Measurements from ENCODE around the gene HLA-DQB2. TPM values are rescaled to one million over a fixed set of nuclear protein-coding genes. Genes with fewer than 3 reads are reported as not detected.

The HLA-DQB2 gene
- total RNA-seq, 1 experiment from 2014 or later = 0.42 TPM

GRCh38 chr6:32713241-32713640 lies 50.1 kb downstream of the HLA-DQB2 start (continued):
- no peak for TF ChIP-seq ZNF532 (CRISPR knock-in tag; IDR thresholded peaks at IDR 0.05; ENCODE audit: borderline replicate concordance)
- TF ChIP-seq, protein P1, sequence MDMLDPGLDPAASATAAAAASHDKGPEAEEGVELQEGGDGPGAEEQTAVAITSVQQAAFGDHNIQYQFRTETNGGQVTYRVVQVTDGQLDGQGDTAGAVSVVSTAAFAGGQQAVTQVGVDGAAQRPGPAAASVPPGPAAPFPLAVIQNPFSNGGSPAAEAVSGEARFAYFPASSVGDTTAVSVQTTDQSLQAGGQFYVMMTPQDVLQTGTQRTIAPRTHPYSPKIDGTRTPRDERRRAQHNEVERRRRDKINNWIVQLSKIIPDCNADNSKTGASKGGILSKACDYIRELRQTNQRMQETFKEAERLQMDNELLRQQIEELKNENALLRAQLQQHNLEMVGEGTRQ (CRISPR knock-in tag; IDR thresholded peaks at IDR 0.05) = no peak
- no peak for TF ChIP-seq MYBL2 (CRISPR knock-in tag; IDR thresholded peaks at IDR 0.05)
- no peak for TF ChIP-seq ESRRA (CRISPR knock-in tag; IDR thresholded peaks at IDR 0.05; ENCODE audit: borderline replicate concordance)
- no peak for TF ChIP-seq ZNF121 (CRISPR knock-in tag; IDR thresholded peaks at IDR 0.05)
- TF ChIP-seq, protein P2, sequence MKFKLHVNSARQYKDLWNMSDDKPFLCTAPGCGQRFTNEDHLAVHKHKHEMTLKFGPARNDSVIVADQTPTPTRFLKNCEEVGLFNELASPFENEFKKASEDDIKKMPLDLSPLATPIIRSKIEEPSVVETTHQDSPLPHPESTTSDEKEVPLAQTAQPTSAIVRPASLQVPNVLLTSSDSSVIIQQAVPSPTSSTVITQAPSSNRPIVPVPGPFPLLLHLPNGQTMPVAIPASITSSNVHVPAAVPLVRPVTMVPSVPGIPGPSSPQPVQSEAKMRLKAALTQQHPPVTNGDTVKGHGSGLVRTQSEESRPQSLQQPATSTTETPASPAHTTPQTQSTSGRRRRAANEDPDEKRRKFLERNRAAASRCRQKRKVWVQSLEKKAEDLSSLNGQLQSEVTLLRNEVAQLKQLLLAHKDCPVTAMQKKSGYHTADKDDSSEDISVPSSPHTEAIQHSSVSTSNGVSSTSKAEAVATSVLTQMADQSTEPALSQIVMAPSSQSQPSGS (CRISPR knock-in tag; IDR thresholded peaks at IDR 0.05; ENCODE audit: borderline replicate concordance, low read depth) = no peak
- TF ChIP-seq E2F5 (CRISPR knock-in tag; IDR thresholded peaks at IDR 0.05) = no peak
- TF ChIP-seq, protein P3, sequence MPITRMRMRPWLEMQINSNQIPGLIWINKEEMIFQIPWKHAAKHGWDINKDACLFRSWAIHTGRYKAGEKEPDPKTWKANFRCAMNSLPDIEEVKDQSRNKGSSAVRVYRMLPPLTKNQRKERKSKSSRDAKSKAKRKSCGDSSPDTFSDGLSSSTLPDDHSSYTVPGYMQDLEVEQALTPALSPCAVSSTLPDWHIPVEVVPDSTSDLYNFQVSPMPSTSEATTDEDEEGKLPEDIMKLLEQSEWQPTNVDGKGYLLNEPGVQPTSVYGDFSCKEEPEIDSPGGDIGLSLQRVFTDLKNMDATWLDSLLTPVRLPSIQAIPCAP (CRISPR knock-in tag; IDR thresholded peaks at IDR 0.05) = no peak
- TF ChIP-seq, protein P4, sequence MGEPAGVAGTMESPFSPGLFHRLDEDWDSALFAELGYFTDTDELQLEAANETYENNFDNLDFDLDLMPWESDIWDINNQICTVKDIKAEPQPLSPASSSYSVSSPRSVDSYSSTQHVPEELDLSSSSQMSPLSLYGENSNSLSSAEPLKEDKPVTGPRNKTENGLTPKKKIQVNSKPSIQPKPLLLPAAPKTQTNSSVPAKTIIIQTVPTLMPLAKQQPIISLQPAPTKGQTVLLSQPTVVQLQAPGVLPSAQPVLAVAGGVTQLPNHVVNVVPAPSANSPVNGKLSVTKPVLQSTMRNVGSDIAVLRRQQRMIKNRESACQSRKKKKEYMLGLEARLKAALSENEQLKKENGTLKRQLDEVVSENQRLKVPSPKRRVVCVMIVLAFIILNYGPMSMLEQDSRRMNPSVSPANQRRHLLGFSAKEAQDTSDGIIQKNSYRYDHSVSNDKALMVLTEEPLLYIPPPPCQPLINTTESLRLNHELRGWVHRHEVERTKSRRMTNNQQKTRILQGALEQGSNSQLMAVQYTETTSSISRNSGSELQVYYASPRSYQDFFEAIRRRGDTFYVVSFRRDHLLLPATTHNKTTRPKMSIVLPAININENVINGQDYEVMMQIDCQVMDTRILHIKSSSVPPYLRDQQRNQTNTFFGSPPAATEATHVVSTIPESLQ (CRISPR knock-in tag; IDR thresholded peaks at IDR 0.05) = no peak

GRCh38 chr6:32709625-32710024 lies 53.7 kb downstream of the HLA-DQB2 start:
- CTCF ChIA-PET = no interaction called here
- 0 out of 2 replicates have a peak, but pooled peaks cover 3% of the 10 kb centered on the region for H3K36me3 Mint-ChIP-seq
- TF ChIP-seq, protein P5, sequence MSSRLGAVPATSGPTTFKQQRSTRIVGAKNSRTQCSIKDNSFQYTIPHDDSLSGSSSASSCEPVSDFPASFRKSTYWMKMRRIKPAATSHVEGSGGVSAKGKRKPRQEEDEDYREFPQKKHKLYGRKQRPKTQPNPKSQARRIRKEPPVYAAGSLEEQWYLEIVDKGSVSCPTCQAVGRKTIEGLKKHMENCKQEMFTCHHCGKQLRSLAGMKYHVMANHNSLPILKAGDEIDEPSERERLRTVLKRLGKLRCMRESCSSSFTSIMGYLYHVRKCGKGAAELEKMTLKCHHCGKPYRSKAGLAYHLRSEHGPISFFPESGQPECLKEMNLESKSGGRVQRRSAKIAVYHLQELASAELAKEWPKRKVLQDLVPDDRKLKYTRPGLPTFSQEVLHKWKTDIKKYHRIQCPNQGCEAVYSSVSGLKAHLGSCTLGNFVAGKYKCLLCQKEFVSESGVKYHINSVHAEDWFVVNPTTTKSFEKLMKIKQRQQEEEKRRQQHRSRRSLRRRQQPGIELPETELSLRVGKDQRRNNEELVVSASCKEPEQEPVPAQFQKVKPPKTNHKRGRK (CRISPR knock-in tag; IDR thresholded peaks at IDR 0.05; ENCODE audit: borderline replicate concordance) = no peak
- TF ChIP-seq, protein P6, sequence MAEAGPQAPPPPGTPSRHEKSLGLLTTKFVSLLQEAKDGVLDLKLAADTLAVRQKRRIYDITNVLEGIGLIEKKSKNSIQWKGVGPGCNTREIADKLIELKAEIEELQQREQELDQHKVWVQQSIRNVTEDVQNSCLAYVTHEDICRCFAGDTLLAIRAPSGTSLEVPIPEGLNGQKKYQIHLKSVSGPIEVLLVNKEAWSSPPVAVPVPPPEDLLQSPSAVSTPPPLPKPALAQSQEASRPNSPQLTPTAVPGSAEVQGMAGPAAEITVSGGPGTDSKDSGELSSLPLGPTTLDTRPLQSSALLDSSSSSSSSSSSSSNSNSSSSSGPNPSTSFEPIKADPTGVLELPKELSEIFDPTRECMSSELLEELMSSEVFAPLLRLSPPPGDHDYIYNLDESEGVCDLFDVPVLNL (CRISPR knock-in tag; IDR thresholded peaks at IDR 0.05; ENCODE audit: borderline replicate concordance, low read depth) = no peak
- TF ChIP-seq GRHL2 (CRISPR knock-in tag; IDR thresholded peaks at IDR 0.05; ENCODE audit: insufficient replicate concordance, severe bottlenecking) = no peak
- TF ChIP-seq RORB (CRISPR knock-in tag; IDR thresholded peaks at IDR 0.05) = no peak
- no peak for TF ChIP-seq ZBTB21 (CRISPR knock-in tag; IDR thresholded peaks at IDR 0.05; ENCODE audit: borderline replicate concordance)
- TF ChIP-seq MYBL2 (CRISPR knock-in tag; IDR thresholded peaks at IDR 0.05) = no peak
- TF ChIP-seq GABPB1 (CRISPR knock-in tag; IDR thresholded peaks at IDR 0.05) = no peak
- no peak for TF ChIP-seq HMGXB4 (CRISPR knock-in tag; IDR thresholded peaks at IDR 0.05)
- no peak for TF ChIP-seq SMAD3 (CRISPR knock-in tag; IDR thresholded peaks at IDR 0.05; ENCODE audit: borderline replicate concordance)
- no peak for TF ChIP-seq FOXJ3 (CRISPR knock-in tag; IDR thresholded peaks at IDR 0.05; ENCODE audit: borderline replicate concordance)
- TF ChIP-seq ATF1 (CRISPR knock-in tag; IDR thresholded peaks at IDR 0.05) = no peak

More at GRCh38 chr6:32709625-32710024, 53.7 kb downstream of the HLA-DQB2 start:
- ATAC-seq (no peak), DNase-seq (ENCODE audit: low spot score) (no peak)
- H3K9me3 Mint-ChIP-seq = peaks cover 22% of the 10 kb centered on the region
- no peak overlapping the region for H3K4me3 Mint-ChIP-seq
- no peak overlapping the region for H3K27ac Mint-ChIP-seq
- peaks cover 6% of the 10 kb centered on the region; the same call in 1 of the 2 replicates for H3K27me3 Mint-ChIP-seq (ENCODE audit: low read depth)
- POLR2A ChIA-PET = no interaction called here
- no peaks in the 10 kb centered on the region for H3K4me1 Mint-ChIP-seq
